ENCODE results near the gene C11orf98. TPM values are rescaled to one million over a fixed set of nuclear protein-coding genes. Genes with fewer than 3 reads are reported as not detected.
"Not testable (repeated sequence)": the region's sequence is repeated elsewhere in the genome, so short reads cannot be mapped to it uniquely, and the experiment has no call there.

C11orf98 gene
- polyA plus RNA-seq (ENCODE audit: insufficient read length in 4 of 4), result 10 to 100 TPM; 54.5 to 63.6 (median 61.6) TPM

GRCh38 chr11:62665075-62665598 is at the start of gene C11orf98, which contains the start of gene CSKMT:
TSS of gene C11orf98 (minus strand) at chr11:62665210. CDS start at chr11:62665169, 41 bp downstream.
TSS of gene CSKMT (plus strand) at chr11:62665312. CDS start at chr11:62665880, 568 bp downstream.
- peak; percentile 91 to 94 (median 94) for DNase-seq (ENCODE audit: low read depth in 4 of 4, low spot score in 3 of 4)

DNA sequence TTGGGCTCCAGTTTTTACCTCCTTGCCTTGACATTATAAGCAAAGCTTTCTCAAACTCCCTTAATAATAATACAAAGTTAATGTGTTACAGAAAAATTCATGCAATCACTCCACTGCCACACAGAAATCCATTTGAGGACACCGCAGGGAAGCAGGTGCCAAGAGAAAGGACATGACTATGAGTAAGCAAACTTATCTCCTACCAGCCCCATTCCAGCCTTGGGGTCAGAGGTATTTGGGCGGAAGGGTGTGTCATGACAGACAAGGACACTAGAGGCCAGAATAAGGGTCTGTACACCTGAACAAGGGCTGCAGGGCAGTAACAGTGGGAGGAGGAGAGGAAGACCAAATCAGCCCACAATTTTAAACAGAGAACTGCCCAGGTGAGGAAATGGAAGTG is 48.3 kb upstream of the C11orf98 start:
- no peak for DNase-seq (ENCODE audit: low read depth in 4 of 4, low spot score in 3 of 4)

GRCh38 chr11:62712861-62713260 is 47.9 kb upstream of the C11orf98 start:
- no peak for DNase-seq (ENCODE audit: low read depth in 4 of 4, low spot score in 3 of 4)

DNA sequence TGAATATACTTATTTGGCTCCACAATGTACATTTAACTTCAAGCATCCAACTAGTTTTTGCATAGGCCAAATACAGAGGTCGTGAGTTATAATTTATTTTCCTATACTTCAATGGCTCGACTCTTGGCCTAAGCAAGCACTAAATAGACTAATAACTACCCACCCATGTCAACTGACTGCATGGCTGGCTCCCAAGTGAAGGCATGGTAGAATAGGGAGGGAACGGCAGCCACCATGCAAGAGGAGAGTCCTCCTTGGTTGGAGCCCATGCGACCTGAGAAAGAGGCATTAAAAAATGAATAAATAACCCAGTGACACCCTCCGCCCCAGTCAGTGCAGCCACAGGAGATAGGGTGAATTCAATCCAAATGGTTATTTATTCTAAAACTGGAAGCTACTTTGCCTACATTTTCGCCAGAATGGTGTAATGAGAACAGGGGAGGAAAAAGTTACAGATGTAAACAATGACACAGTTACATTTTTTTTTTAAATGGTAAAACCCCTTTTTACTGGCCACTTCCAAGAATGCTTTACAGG is 47.3 kb upstream of the C11orf98 start:
- no peak for DNase-seq (ENCODE audit: low read depth in 4 of 4, low spot score in 3 of 4)

- no peak for DNase-seq (ENCODE audit: low read depth in 4 of 4, low spot score in 3 of 4)
These were observed 45.0 kb upstream of the C11orf98 start for GRCh38 chr11:62710001-62710345.

DNA sequence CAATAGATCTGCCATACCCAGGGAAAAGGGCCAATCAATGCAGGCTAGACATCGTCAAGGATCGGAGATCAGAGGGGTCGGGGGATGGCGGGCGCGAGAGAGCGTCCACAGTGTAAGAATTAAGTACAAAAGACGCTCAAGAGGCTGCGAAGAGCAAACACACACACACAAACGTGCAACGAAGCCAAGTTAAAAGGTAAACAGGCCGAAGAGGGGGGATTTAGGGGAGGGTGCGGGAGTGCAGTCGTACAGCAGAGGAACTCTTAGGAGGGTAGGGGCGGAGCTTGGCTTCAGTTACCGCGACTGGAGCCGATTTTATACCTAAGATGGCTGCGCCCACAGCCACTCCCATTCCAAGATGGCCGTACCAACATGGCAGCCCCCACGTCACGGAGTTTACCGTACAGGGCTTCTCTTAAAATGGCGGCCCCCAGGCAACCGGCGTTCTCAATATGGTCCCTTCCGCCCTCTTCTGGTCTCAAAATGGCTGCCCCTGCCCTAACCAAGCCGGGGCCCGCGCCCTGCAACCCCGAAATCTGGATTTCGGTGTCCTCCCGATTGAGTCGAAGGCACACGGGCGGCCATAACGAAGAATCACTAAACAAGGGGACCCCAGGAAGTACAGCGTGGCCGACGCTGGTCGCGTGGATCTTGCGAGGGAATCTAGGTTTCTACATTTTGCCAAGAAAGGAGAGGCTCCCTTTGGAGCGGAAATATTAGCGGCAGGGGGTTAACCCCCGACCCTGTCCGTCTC is 44.4 kb upstream of the C11orf98 start:
- DNase-seq (ENCODE audit: low read depth in 4 of 4, low spot score in 3 of 4), result peak; percentile 93 to 99 (median 97)

DNA sequence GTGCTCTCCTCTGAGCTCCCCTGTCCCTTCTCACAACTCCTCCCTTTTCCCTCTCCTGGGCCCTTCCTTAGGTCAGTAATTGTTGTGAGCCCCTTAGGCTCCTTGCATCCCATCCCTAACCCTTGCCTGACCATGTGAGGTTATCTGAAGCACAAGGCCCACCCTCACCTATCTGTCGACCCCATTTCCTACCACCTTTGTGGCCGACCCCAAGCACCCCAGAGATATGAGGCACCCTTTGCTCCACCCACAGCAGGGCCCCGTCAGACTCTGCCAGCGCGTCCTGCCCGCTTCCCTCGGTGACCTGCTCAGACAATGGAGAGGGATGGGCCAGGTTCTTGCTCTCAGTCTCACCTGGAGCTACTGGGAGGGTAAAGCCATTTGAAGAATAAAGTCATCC is 43.8 kb upstream of the C11orf98 start:
- no peak for DNase-seq (ENCODE audit: low read depth in 4 of 4, low spot score in 3 of 4)

DNA sequence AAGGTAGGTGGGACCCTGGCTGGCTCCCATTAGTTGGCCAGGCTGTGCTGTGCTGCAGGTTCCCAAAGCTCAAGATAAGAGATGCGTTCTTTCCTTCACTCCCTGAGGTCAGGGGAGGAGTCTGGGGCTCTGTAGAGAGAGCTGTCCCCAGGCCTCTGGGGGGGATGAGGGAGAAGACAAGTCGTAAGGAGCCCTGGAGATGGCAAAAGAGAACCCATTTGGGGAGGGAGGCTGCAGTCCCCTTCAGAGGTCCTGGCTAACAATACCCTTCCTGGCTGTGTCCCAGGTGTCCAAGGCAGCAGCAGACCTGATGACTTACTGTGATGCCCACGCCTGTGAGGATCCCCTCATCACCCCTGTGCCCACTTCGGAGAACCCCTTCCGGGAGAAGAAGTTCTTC is 43.4 kb upstream of the C11orf98 start:
- DNase-seq (ENCODE audit: low read depth in 4 of 4, low spot score in 3 of 4), result no peak

DNA sequence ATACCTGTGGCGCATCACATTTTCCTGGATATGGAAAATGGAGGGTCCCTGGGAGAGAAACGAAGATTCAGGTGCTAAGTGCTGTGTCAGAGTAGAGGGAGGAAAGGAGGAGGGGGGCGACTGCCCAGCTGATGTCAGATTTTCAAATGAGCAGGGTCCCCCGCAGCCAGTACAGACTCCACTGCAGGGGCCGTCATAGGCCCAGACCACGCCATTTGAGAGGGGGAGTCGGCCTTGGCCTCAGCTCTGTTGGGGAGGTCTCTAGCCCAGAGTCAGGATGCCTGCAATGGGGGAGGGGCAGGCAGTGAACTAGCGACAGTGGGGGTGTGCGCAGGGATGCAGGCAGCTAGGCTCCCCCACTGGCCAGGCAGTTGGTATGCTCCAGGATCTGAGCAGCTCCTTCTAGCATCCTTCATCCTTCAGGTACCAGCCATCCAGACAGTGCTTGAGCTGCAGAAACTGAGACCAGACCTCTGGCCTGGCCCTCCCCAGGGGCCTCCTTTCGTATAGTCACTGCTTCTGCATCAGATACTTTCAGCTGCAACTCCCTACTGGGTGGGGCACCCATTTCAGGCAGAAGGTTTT is 42.4 kb upstream of the C11orf98 start, which contains the start of the genes BSCL2 and GNG3:
BSCL2 (minus strand) TSS at position 148 of the 585 bp plus-strand sequence. CDS start 229 bp downstream, outside the sequence.
GNG3 (plus strand) TSS at position 400 of the 585 bp plus-strand sequence. CDS start 620 bp downstream, outside the sequence.
- DNase-seq (ENCODE audit: low read depth in 4 of 4, low spot score in 3 of 4), result peak in 2 of 4 donors; percentile 72 to 75

DNA sequence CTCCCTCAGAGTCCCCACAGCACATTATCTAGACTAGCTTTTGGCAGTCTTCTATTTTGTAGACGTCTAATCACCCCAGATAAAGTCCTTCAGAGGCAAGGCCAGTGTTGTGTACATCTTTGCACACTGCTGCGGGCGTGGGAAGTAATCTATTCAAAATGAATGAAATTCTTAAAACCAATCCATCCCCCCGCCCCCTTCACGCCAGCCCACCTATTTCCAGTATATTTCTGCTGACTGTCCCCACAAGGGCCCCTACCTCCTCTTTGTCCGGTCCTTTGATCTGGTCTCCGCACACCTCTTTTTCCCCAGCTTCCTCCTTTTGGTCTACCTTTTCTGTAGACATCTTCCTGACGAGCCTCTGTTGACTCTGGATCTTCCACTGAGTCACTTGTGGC is 41.8 kb upstream of the C11orf98 start:
- no peak for DNase-seq (ENCODE audit: low read depth in 4 of 4, low spot score in 3 of 4)

- peak in 3 of 4 donors; percentile 83 to 90 (median 88) for DNase-seq (ENCODE audit: low read depth in 4 of 4, low spot score in 3 of 4)
These were observed 41.2 kb upstream of the C11orf98 start for GRCh38 chr11:62705880-62706849.

GRCh38 chr11:62705413-62705812 is 40.4 kb upstream of the C11orf98 start:
- DNase-seq (ENCODE audit: low read depth in 4 of 4, low spot score in 3 of 4), result no peak

- not testable (repeated sequence) for DNase-seq (ENCODE audit: low read depth in 4 of 4, low spot score in 3 of 4)
These were observed 38.9 kb upstream of the C11orf98 start for GRCh38 chr11:62703921-62704320.

GRCh38 chr11:62702246-62702645 is 37.2 kb upstream of the C11orf98 start:
- DNase-seq (ENCODE audit: low read depth in 4 of 4, low spot score in 3 of 4), result no peak

DNA sequence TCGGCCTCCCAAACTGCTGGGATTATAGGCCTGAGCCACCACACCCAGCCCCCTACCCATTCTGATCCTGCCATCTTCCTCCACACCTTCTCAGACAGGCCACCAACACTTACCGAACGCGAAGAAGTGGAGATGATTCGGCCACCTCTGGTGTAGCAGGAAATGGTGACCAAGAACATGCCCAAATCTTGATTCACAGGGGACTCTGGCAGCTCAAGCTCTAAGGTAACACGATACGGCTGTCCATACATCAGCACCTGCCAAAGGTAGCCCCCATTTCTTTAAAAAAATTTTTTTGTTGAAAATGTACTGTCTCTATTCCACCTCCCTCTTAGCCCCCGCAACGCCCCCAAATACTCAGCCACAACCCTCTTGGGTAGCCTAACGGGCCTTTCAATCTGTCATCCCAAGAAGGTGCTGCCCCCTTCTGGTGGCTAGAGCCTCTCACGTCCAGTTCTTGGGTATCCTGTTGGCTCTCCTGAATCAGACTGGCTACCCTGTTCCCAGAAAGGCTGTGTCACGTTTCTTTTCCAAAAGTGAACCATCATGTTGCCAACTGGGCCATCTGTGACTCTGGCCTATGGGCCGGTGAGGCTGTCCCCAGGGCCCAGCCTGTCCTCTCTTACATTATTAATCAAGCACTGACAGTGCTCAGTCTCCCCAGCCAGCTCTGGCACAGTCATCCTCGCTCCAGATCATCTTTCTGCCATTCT is 29.6 kb upstream of the C11orf98 start:
- DNase-seq (ENCODE audit: low read depth in 4 of 4, low spot score in 3 of 4), result no peak

- not testable (repeated sequence) for DNase-seq (ENCODE audit: low read depth in 4 of 4, low spot score in 3 of 4)
These were observed 28.6 kb upstream of the C11orf98 start for GRCh38 chr11:62693624-62694023.

DNA sequence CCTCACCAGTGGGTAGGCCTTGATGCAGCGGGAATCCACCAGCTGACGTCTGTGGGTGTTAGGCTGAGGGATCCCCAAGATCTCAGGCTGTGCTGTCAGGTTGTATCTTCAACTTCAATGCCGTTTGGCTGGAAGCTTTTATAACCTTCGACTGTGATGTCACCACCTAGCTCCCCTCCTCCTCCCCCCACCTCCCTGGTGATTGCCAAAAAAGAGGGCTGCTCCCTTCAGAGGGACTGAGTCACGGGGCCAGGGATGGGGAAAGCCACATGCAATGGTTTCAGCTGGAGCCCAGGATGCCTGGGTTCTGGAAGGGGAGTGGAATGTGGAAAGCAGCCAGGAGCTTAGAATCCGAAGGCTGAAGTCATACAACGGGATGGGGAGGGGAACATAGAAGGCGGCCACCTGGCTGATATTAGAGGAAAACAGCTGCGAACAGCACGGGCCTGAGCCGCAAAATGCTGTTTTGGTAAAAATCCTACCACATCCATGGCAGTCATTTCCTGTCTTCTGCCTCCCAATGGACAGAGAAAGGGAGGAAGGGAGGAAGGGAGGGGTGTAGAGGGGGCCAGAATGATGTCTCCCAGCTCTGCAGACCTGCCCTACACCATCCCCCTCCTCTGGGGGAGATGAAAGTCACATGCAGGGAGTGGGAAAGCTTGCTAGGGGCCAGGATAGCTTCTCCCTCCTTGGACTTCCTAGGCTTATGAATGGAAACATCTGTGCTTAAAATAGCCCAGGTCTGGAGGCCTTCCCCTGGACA is 24.6 kb upstream of the C11orf98 start, which contains the start of gene LRRN4CL:
LRRN4CL (minus strand) TSS at position 110 of the 763 bp plus-strand sequence. CDS start 1,022 bp downstream, outside the sequence.
- DNase-seq (ENCODE audit: low read depth in 4 of 4, low spot score in 3 of 4), result no peak

GRCh38 chr11:62688491-62688890 is 23.5 kb upstream of the C11orf98 start:
- DNase-seq (ENCODE audit: low read depth in 4 of 4, low spot score in 3 of 4), result no peak

Measured in right renal pelvis (tissue), 4 donors.